MM.1S (cell line): ENCODE results near the gene PRAMEF5.
"Not testable (repeated sequence)": the region's sequence is repeated elsewhere in the genome, so short reads cannot be mapped to it uniquely, and the experiment has no call there.

Experiments used
- EZH2phosphoT487 ChIP-seq: fragments of 300-600 bp; sonication (generic); IDR thresholded peaks from 2 replicates; pipeline ENCODE4 v1.6.1; 2018; ENCODE audit warnings: antibody characterized with exemption, low read length
- TF ChIP-seq, protein P1 (sequence below): fragments of 300-600 bp; sonication (generic); IDR thresholded peaks from 2 replicates; pipeline ENCODE4 v1.5.1; 2016; ENCODE audit warnings: antibody characterized with exemption, low read length, mixed read lengths

- TF ChIP-seq, protein P1, sequence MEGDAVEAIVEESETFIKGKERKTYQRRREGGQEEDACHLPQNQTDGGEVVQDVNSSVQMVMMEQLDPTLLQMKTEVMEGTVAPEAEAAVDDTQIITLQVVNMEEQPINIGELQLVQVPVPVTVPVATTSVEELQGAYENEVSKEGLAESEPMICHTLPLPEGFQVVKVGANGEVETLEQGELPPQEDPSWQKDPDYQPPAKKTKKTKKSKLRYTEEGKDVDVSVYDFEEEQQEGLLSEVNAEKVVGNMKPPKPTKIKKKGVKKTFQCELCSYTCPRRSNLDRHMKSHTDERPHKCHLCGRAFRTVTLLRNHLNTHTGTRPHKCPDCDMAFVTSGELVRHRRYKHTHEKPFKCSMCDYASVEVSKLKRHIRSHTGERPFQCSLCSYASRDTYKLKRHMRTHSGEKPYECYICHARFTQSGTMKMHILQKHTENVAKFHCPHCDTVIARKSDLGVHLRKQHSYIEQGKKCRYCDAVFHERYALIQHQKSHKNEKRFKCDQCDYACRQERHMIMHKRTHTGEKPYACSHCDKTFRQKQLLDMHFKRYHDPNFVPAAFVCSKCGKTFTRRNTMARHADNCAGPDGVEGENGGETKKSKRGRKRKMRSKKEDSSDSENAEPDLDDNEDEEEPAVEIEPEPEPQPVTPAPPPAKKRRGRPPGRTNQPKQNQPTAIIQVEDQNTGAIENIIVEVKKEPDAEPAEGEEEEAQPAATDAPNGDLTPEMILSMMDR, result not testable (repeated sequence)
- TF ChIP-seq EZH2phosphoT487, result not testable (repeated sequence)
Observed at GRCh38 chr1:13230096-13230495, 23.9 kb upstream of the PRAMEF5 start.
